Liver (tissue), 3 donors: Measurements from ENCODE around the gene TNFAIP8.

Source experiments
- CTCF ChIP-seq: fragments of 150-350 bp; IDR thresholded peaks from 2 replicates; pipeline ENCODE4 v1.5.1; 2017; ENCODE audit warnings: improper control_type of control experiment, low read depth, low read length; ENCODE audit not compliant: missing input control
- HNF4A ChIP-seq, 2 donors: conservative IDR thresholded peaks; 2 replicates each; pipeline ENCODE4 v1.6.1; 2016; ENCODE audit warnings: antibody characterized with exemption in 2 of 2, mild to moderate bottlenecking in 2 of 2
- MAX ChIP-seq: IDR thresholded peaks from 2 replicates; pipeline ENCODE4 v1.6.1; 2016; ENCODE audit warnings: antibody characterized with exemption
- SP1 ChIP-seq: IDR thresholded peaks from 2 replicates; pipeline ENCODE4 v1.6.1; 2018; ENCODE audit warnings: antibody characterized with exemption, mild to moderate bottlenecking
- donor health status: healthy.
- donor health status: healthy.

GRCh38 chr5:119356612-119357188, 881 bp downstream of the TNFAIP8 start:
- no peak for TF ChIP-seq CTCF
- no peak for TF ChIP-seq SP1
- no peak for TF ChIP-seq MAX
- TF ChIP-seq HNF4A (conservative IDR thresholded peaks at IDR 0.05), result no peak
